ENCODE measurements around the gene C2CD4D. TPM values are rescaled to one million over a fixed set of nuclear protein-coding genes. Genes with fewer than 3 reads are reported as not detected.

C2CD4D gene
- total RNA-seq, 2 donors from 2014 or later = not detected

- no peaks in the 10 kb centered on the region for H3K9me3 ChIP-seq
- no peak for DNase-seq (ENCODE audit: low spot score)
- no peak overlapping the region for H3K4me3 ChIP-seq
- H3K27ac ChIP-seq = no peak overlapping the region
- ATAC-seq (ENCODE audit: insufficient number of reproducible peaks, low FRiP score, low read depth) = no peak
- TF ChIP-seq CTCF (IDR thresholded peaks at IDR 0.05) = no peak
- no peaks in the 10 kb centered on the region for H3K36me3 ChIP-seq
- peaks cover 14 to 30% of the 10 kb centered on the region in 2 donors for H3K4me1 ChIP-seq (ENCODE audit: control insufficient read depth in 1 of 2, low read depth in 2 of 2)
- no peaks in the 10 kb centered on the region for H3K27me3 ChIP-seq (replicated peaks; ENCODE audit: insufficient read depth)
Observed at GRCh38 chr1:151837197-151837596, 2.4 kb downstream of the C2CD4D start.

GRCh38 chr1:151835596-151835995 lies 4.0 kb downstream of the C2CD4D start:
- DNase-seq (ENCODE audit: low spot score) (no peak), ATAC-seq (ENCODE audit: insufficient number of reproducible peaks, low FRiP score, low read depth) (no peak)
- no peaks in the 10 kb centered on the region for H3K36me3 ChIP-seq
- no peak overlapping the region for H3K27ac ChIP-seq
- no peaks in the 10 kb centered on the region for H3K27me3 ChIP-seq (replicated peaks; ENCODE audit: insufficient read depth)
- H3K4me3 ChIP-seq = no peak overlapping the region
- no peaks in the 10 kb centered on the region for H3K9me3 ChIP-seq
- no peak for TF ChIP-seq CTCF (IDR thresholded peaks at IDR 0.05)
- peaks cover 14 to 30% of the 10 kb centered on the region in 2 donors for H3K4me1 ChIP-seq (ENCODE audit: control insufficient read depth in 1 of 2, low read depth in 2 of 2)

- no peaks in the 10 kb centered on the region for H3K27me3 ChIP-seq (replicated peaks; ENCODE audit: insufficient read depth)
- H3K4me3 ChIP-seq = no peak overlapping the region
- H3K27ac ChIP-seq = no peak overlapping the region
- DNase-seq (ENCODE audit: low spot score) = no peak
- H3K36me3 ChIP-seq = no peaks in the 10 kb centered on the region
- no peaks in the 10 kb centered on the region for H3K9me3 ChIP-seq
- H3K4me1 ChIP-seq (ENCODE audit: control insufficient read depth in 1 of 2, low read depth in 2 of 2) = peaks cover 7 to 20% of the 10 kb centered on the region in 2 donors
- no peak for TF ChIP-seq CTCF (IDR thresholded peaks at IDR 0.05)
- no peak for ATAC-seq (ENCODE audit: insufficient number of reproducible peaks, low FRiP score, low read depth)
Observed at GRCh38 chr1:151834239-151834638, 5.4 kb downstream of the C2CD4D start.

- no peak overlapping the region for H3K4me3 ChIP-seq
- no peak for ATAC-seq (ENCODE audit: insufficient number of reproducible peaks, low FRiP score, low read depth)
- no peak overlapping the region for H3K27ac ChIP-seq
Observed at GRCh38 chr1:151833172-151833900, 6.3 kb downstream of the C2CD4D start.

More at GRCh38 chr1:151833172-151833900, 6.3 kb downstream of the C2CD4D start:
- peaks cover 0 to 11% of the 10 kb centered on the region in 2 donors for H3K4me1 ChIP-seq (ENCODE audit: control insufficient read depth in 1 of 2, low read depth in 2 of 2)
- DNase-seq (ENCODE audit: low spot score) = no peak
- H3K36me3 ChIP-seq = no peaks in the 10 kb centered on the region
- no peaks in the 10 kb centered on the region for H3K27me3 ChIP-seq (replicated peaks; ENCODE audit: insufficient read depth)
- no peak for TF ChIP-seq CTCF (IDR thresholded peaks at IDR 0.05)
- H3K9me3 ChIP-seq = no peaks in the 10 kb centered on the region
